Testis (tissue), 2 donors: ENCODE results near the gene ARHGAP26.

ENCODE experiments used
- POLR2A ChIP-seq: fragments of 450-650 bp; IDR thresholded peaks from one replicate; pipeline ENCODE4 v1.6.1; 2017; ENCODE audit warnings: antibody characterized with exemption, mild to moderate bottlenecking, moderate library complexity
- TF ChIP-seq, protein P1 (sequence below), 3 experiments: fragments of 450-650 bp in 2 of 3; fragments of 200-600 bp in 1 of 3; sonication (generic) in 1 of 3; IDR thresholded peaks; one replicate each; pipeline ENCODE4 v1.5.1; 2016 to 2019; ENCODE audit warnings: antibody characterized with exemption in 3 of 3, mild to moderate bottlenecking in 2 of 3, moderate library complexity in 1 of 3

- TF ChIP-seq, protein P1, sequence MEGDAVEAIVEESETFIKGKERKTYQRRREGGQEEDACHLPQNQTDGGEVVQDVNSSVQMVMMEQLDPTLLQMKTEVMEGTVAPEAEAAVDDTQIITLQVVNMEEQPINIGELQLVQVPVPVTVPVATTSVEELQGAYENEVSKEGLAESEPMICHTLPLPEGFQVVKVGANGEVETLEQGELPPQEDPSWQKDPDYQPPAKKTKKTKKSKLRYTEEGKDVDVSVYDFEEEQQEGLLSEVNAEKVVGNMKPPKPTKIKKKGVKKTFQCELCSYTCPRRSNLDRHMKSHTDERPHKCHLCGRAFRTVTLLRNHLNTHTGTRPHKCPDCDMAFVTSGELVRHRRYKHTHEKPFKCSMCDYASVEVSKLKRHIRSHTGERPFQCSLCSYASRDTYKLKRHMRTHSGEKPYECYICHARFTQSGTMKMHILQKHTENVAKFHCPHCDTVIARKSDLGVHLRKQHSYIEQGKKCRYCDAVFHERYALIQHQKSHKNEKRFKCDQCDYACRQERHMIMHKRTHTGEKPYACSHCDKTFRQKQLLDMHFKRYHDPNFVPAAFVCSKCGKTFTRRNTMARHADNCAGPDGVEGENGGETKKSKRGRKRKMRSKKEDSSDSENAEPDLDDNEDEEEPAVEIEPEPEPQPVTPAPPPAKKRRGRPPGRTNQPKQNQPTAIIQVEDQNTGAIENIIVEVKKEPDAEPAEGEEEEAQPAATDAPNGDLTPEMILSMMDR (IDR thresholded peaks at IDR 0.05), result no peak
- no peak for TF ChIP-seq POLR2A
Observed at GRCh38 chr5:143072734-143073133, 302.6 kb downstream of the ARHGAP26 start.
